C4-2B (cell line): ENCODE data around the gene SERPINA6.

Source experiments
- CTCF ChIP-seq: fragments of 450-650 bp; conservative IDR thresholded peaks from 2 replicates; pipeline ENCODE4 v1.5.1; 2017; ENCODE audit warnings: mild to moderate bottlenecking
- ZFX ChIP-seq: fragments of 450-650 bp; IDR thresholded peaks from 2 replicates; pipeline ENCODE4 v1.6.1; 2017

GRCh38 chr14:94342334-94342934 is 19.3 kb upstream of the SERPINA6 start:
- TF ChIP-seq CTCF (no peak), ZFX (no peak)
